HG03520 (cell line): ENCODE results near the gene PRRX1.

Source experiments
- ATAC-seq: cut with Tn5 transposase; IDR thresholded peaks from one replicate; pipeline ENCODE4 v1.9.1; 2021; ENCODE audit warnings: mild to moderate bottlenecking, moderate library complexity; ENCODE audit not compliant: unreplicated experiment

PRRX1 gene

GRCh38 chr1:170664093-170664827 lies at the start of gene PRRX1:
Gene PRRX1 (plus strand): TSS chr1:170664131. CDS start chr1:170664219, 88 bp downstream.
- no peak for ATAC-seq

GRCh38 chr1:170617591-170618330 lies 46.2 kb upstream of the PRRX1 start:
- ATAC-seq, result no peak

GRCh38 chr1:170618421-170618820 lies 45.5 kb upstream of the PRRX1 start:
- ATAC-seq, result no peak

- ATAC-seq, result no peak
These were observed 44.5 kb upstream of the PRRX1 start for GRCh38 chr1:170619241-170620028.

- no peak for ATAC-seq
These were observed 43.8 kb upstream of the PRRX1 start for GRCh38 chr1:170620164-170620563.

- ATAC-seq, result no peak
These were observed 40.8 kb upstream of the PRRX1 start for GRCh38 chr1:170623171-170623570.

- no peak for ATAC-seq
These were observed 39.8 kb upstream of the PRRX1 start for GRCh38 chr1:170624146-170624545.

- no peak for ATAC-seq
These were observed 33.0 kb upstream of the PRRX1 start for GRCh38 chr1:170630977-170631376.

- ATAC-seq, result no peak
These were observed 29.6 kb upstream of the PRRX1 start for GRCh38 chr1:170634293-170634692.

GRCh38 chr1:170634824-170635410 lies 29.0 kb upstream of the PRRX1 start:
- no peak for ATAC-seq

GRCh38 chr1:170640581-170640980 lies 23.4 kb upstream of the PRRX1 start:
- no peak for ATAC-seq

GRCh38 chr1:170657275-170657853 lies 6.6 kb upstream of the PRRX1 start:
- no peak for ATAC-seq

GRCh38 chr1:170659399-170660035 lies 4.4 kb upstream of the PRRX1 start:
- no peak for ATAC-seq

- ATAC-seq, result no peak
These were observed 3.6 kb upstream of the PRRX1 start for GRCh38 chr1:170660281-170660713.

- ATAC-seq, result no peak
These were observed 2.9 kb upstream of the PRRX1 start for GRCh38 chr1:170660871-170661645.

- ATAC-seq, result no peak
These were observed 2.1 kb upstream of the PRRX1 start for GRCh38 chr1:170661646-170662411.

- no peak for ATAC-seq
These were observed 1.1 kb upstream of the PRRX1 start for GRCh38 chr1:170662561-170663403.
